Eye (tissue), 1 donor: ENCODE data around the gene MLEC.
"Not testable (repeated sequence)": the region's sequence is repeated elsewhere in the genome, so short reads cannot be mapped to it uniquely, and the experiment has no call there.

Experiments
- DNase-seq: peaks from one replicate; pipeline ENCODE4 v3.0.0-alpha.2; 2015

MLEC gene

GRCh38 chr12:120663741-120664140, 23.2 kb upstream of the MLEC start:
- DNase-seq = no peak

- peak; percentile 19 for DNase-seq
Observed at GRCh38 chr12:120666571-120667390, 20.2 kb upstream of the MLEC start.

GRCh38 chr12:120668091-120668867, 18.7 kb upstream of the MLEC start:
- DNase-seq = no peak

- peak; percentile 78 for DNase-seq
Observed at GRCh38 chr12:120668868-120669840, 17.8 kb upstream of the MLEC start.

GRCh38 chr12:120670237-120670636, 16.7 kb upstream of the MLEC start:
- not testable (repeated sequence) for DNase-seq

GRCh38 chr12:120670667-120671066, 16.3 kb upstream of the MLEC start:
- DNase-seq = no peak

- DNase-seq = no peak
Observed at GRCh38 chr12:120674097-120674636, 12.8 kb upstream of the MLEC start.

GRCh38 chr12:120677765-120678473, 9.0 kb upstream of the MLEC start:
- DNase-seq = no peak

- DNase-seq = no peak
Observed at GRCh38 chr12:120678572-120678971, 8.4 kb upstream of the MLEC start.

- no peak for DNase-seq
Observed at GRCh38 chr12:120680165-120680738, 6.7 kb upstream of the MLEC start.

GRCh38 chr12:120684523-120684932, 2.4 kb upstream of the MLEC start:
- no peak for DNase-seq

GRCh38 chr12:120685522-120685921, 1.4 kb upstream of the MLEC start:
- peak; percentile 20 for DNase-seq

GRCh38 chr12:120686151-120686689, 729 bp upstream of the MLEC start:
- peak; percentile 99 for DNase-seq

- DNase-seq = peak; percentile 57
Observed at GRCh38 chr12:120687578-120688289, 785 bp downstream of the MLEC start.

- peak; percentile 24 for DNase-seq
Observed at GRCh38 chr12:120688527-120689071, 1.6 kb downstream of the MLEC start.

GRCh38 chr12:120689397-120690082, 2.6 kb downstream of the MLEC start:
- DNase-seq = no peak

GRCh38 chr12:120690083-120690450, 3.1 kb downstream of the MLEC start:
- DNase-seq = no peak

- DNase-seq = no peak
Observed at GRCh38 chr12:120690978-120691377, 4.0 kb downstream of the MLEC start.

GRCh38 chr12:120692524-120693033, 5.6 kb downstream of the MLEC start:
- DNase-seq = no peak
